ENCODE data around the gene TMEM119. TPM values are rescaled to one million over a fixed set of nuclear protein-coding genes. Genes with fewer than 3 reads are reported as not detected.

The TMEM119 gene
- total and polyA plus RNA-seq, 2 of the 13 experiments (the other 11 are each of a cell fraction or from before 2014, with no cell fraction given) = not detected

DNA sequence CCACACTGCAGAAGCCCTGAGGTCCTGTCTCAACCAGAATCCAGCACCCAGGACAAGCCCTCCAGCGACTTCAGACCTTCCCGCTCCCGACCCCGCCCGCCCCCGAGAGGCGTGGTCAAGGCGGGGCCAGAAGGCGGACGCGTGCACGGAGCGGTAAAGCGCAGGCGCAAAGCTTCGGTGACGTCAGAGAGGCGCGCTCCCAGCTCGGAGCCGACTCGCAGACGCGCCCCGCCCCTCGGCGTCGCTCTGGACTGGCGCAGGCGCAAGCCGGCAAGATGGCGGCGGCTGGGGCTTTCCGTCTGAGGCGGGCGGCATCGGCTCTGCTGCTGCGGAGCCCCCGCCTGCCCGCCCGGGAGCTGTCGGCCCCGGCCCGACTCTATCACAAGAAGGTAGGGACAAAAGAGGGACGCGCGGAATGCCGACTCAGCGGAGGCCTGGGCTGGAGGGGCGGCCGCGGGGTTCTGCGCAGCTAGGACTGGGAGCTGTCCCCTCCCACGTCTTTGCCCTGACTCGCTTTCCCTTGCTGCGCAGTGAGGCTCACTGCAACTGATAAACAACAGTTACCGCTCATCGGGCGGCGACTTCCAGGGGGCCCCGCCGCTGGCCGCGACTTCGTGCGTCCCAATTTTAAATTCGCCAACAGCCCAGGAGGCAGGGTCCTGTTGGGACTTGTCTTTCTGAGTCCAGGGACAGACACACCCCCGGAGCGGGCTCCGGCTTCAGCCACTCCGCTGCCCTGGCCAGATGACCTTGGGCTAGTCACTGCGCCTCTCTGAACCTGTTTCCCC lies 35.3 kb downstream of the TMEM119 start, which contains the start of gene ISCU (continued):
- no peak; the same call in none of the 2 replicates for TF ChIP-seq HNF1B (CRISPR knock-in tag; IDR thresholded peaks at IDR 0.05)
- TF ChIP-seq ZNF615 (CRISPR knock-in tag; IDR thresholded peaks at IDR 0.05; ENCODE audit: borderline replicate concordance) = no peak
- TF ChIP-seq FOXP1 (IDR thresholded peaks at IDR 0.05) = no peak
- TF ChIP-seq FOXP1 (CRISPR knock-in tag; IDR thresholded peaks at IDR 0.05) = no peak
- no peak for TF ChIP-seq GTF2F1 (IDR thresholded peaks at IDR 0.05; ENCODE audit: low read length)
- no peak for TF ChIP-seq GATAD2A (CRISPR knock-in tag; IDR thresholded peaks at IDR 0.05)
- peak; percentile 81; the same call in 1 of the 2 replicates for TF ChIP-seq ZNF710 (CRISPR knock-in tag; IDR thresholded peaks at IDR 0.05; ENCODE audit: borderline replicate concordance)
- no peak for TF ChIP-seq RXRB (CRISPR knock-in tag; IDR thresholded peaks at IDR 0.05; ENCODE audit: borderline replicate concordance)
- no peak for TF ChIP-seq TBP (CRISPR knock-in tag; IDR thresholded peaks at IDR 0.05)
- peak; percentile 97 for TF ChIP-seq MAZ (IDR thresholded peaks at IDR 0.05; ENCODE audit: borderline replicate concordance, low read depth, low read length)
- TF ChIP-seq MAZ (CRISPR knock-in tag; IDR thresholded peaks at IDR 0.05; ENCODE audit: low read depth) = peak; percentile 95
- peak; percentile 75; the same call in 1 of the 2 replicates for TF ChIP-seq IRF9 (CRISPR knock-in tag; IDR thresholded peaks at IDR 0.05; ENCODE audit: borderline replicate concordance)
- TF ChIP-seq PHF5A (CRISPR knock-in tag; IDR thresholded peaks at IDR 0.05; ENCODE audit: low read depth, unreplicated experiment) = no peak
- TF ChIP-seq ZNF329 (CRISPR knock-in tag; IDR thresholded peaks at IDR 0.05; ENCODE audit: low read depth) = peak; percentile 84; the same call in 1 of the 2 replicates
- TF ChIP-seq PTBP1 (IDR thresholded peaks at IDR 0.05; ENCODE audit: low read depth, low read length, poor library complexity, severe bottlenecking) = no peak
- TF ChIP-seq RAD51 (IDR thresholded peaks at IDR 0.05; ENCODE audit: borderline replicate concordance) = no peak
- no peak for TF ChIP-seq NCOA1 (CRISPR knock-in tag; IDR thresholded peaks at IDR 0.05)
- no peak for TF ChIP-seq PRMT3 (CRISPR knock-in tag; IDR thresholded peaks at IDR 0.05; ENCODE audit: borderline replicate concordance, low read depth)
- TF ChIP-seq ZNF333 (CRISPR knock-in tag; IDR thresholded peaks at IDR 0.05; ENCODE audit: borderline replicate concordance) = peak; percentile 34; the same call in 1 of the 2 replicates
- no peak for TF ChIP-seq ZFYVE20 (CRISPR knock-in tag; IDR thresholded peaks at IDR 0.05; ENCODE audit: borderline replicate concordance, low read depth)
- no peak for TF ChIP-seq SNAI1 (CRISPR knock-in tag; IDR thresholded peaks at IDR 0.05; ENCODE audit: borderline replicate concordance)
- TF ChIP-seq, protein P1, sequence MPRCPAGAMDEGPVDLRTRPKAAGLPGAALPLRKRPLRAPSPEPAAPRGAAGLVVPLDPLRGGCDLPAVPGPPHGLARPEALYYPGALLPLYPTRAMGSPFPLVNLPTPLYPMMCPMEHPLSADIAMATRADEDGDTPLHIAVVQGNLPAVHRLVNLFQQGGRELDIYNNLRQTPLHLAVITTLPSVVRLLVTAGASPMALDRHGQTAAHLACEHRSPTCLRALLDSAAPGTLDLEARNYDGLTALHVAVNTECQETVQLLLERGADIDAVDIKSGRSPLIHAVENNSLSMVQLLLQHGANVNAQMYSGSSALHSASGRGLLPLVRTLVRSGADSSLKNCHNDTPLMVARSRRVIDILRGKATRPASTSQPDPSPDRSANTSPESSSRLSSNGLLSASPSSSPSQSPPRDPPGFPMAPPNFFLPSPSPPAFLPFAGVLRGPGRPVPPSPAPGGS (CRISPR knock-in tag; IDR thresholded peaks at IDR 0.05) = peak; percentile 20; the same call in 1 of the 2 replicates
- no peak for TF ChIP-seq NFE2 (CRISPR knock-in tag; IDR thresholded peaks at IDR 0.05)
- no peak for TF ChIP-seq NFRKB (IDR thresholded peaks at IDR 0.05)
- TF ChIP-seq FOXK1 (CRISPR knock-in tag; IDR thresholded peaks at IDR 0.05; ENCODE audit: borderline replicate concordance, low read depth) = peak; percentile 81; the same call in 1 of the 2 replicates
- peak; percentile 90 for TF ChIP-seq THAP11 (CRISPR knock-in tag; IDR thresholded peaks at IDR 0.05)
